ENCODE data around the gene COX14.
A peak's percentile ranks its signal among the peaks of the same experiment; 100 is the strongest.

COX14 gene

GRCh38 chr12:50085615-50086072, 26.4 kb upstream of the COX14 start:
- DNase-seq = peak in 1 of 14 donors; percentile 73

GRCh38 chr12:50086148-50086547, 25.9 kb upstream of the COX14 start:
- DNase-seq = peak in 1 of 14 donors; percentile 18

GRCh38 chr12:50087151-50087550, 24.9 kb upstream of the COX14 start:
- no peak for DNase-seq

GRCh38 chr12:50087995-50088394, 24.0 kb upstream of the COX14 start:
- DNase-seq = no peak

GRCh38 chr12:50088577-50089335, 23.3 kb upstream of the COX14 start:
- peak in 7 of 14 donors; percentile 11 to 57 (median 15) for DNase-seq

- DNase-seq = no peak
Observed at GRCh38 chr12:50089730-50090129, 22.3 kb upstream of the COX14 start.

GRCh38 chr12:50090391-50090790, 21.6 kb upstream of the COX14 start:
- no peak for DNase-seq

GRCh38 chr12:50097952-50098351, 14.1 kb upstream of the COX14 start:
- DNase-seq = no peak

GRCh38 chr12:50099302-50100008, 12.6 kb upstream of the COX14 start:
- DNase-seq = no peak

- no peak for DNase-seq
Observed at GRCh38 chr12:50100561-50100960, 11.5 kb upstream of the COX14 start.

- DNase-seq = peak in 1 of 14 donors; percentile 35
Observed at GRCh38 chr12:50101663-50102062, 10.4 kb upstream of the COX14 start.

- peak in 7 of 14 donors; percentile 40 to 82 (median 54) for DNase-seq
Observed at GRCh38 chr12:50102131-50102531, 9.9 kb upstream of the COX14 start.

GRCh38 chr12:50102646-50103309, 9.3 kb upstream of the COX14 start:
- DNase-seq = peak in 4 of 14 donors; percentile 46 to 68 (median 56)

- no peak for DNase-seq
Observed at GRCh38 chr12:50103351-50103750, 8.7 kb upstream of the COX14 start.

- peak in 12 of 14 donors; percentile 12 to 84 (median 52) for DNase-seq
Observed at GRCh38 chr12:50103767-50104321, 8.2 kb upstream of the COX14 start, which contains the start of gene GPD1. GPD1 (plus strand) TSS chr12:50104008; CDS start chr12:50104051, 43 bp downstream.

- peak in 3 of 14 donors; percentile 40 to 60 (median 48) for DNase-seq
Observed at GRCh38 chr12:50104417-50105366, 7.3 kb upstream of the COX14 start.

- peak in 2 of 14 donors; percentile 32 to 50 for DNase-seq
Observed at GRCh38 chr12:50105913-50106450, 6.1 kb upstream of the COX14 start.

GRCh38 chr12:50106907-50107306, 5.1 kb upstream of the COX14 start:
- no peak for DNase-seq

GRCh38 chr12:50107416-50108268, 4.4 kb upstream of the COX14 start:
- no peak for DNase-seq

GRCh38 chr12:50109319-50109718, 2.7 kb upstream of the COX14 start:
- no peak for DNase-seq

All from C1 segment of cervical spinal cord (tissue), 14 donors.